HL-60/S4 treated with retinoic acid at 250 ng/mL for 4 days and 3 days (cell line): ENCODE measurements around the gene BBOX1.

ENCODE experiments used
- in situ Hi-C: fragments of 300-500 bp; cut with MboI; formaldehyde crosslinking; loops from 2 replicates; pipeline ENCODE4 v1.7.0; 2022; ENCODE audit warnings: low sequenced_read_pairs

Gene BBOX1

GRCh38 chr11:27024865-27025264, 15.8 kb upstream of the BBOX1 start:
- in situ Hi-C loops: no loop called here

GRCh38 chr11:27025312-27025955, 15.2 kb upstream of the BBOX1 start:
- in situ Hi-C loops: no loop called here

GRCh38 chr11:27025957-27026733, 14.5 kb upstream of the BBOX1 start:
- in situ Hi-C loops: no loop called here

GRCh38 chr11:27028561-27028965, 12.1 kb upstream of the BBOX1 start:
- in situ Hi-C loops: no loop called here

GRCh38 chr11:27029966-27030365, 10.6 kb upstream of the BBOX1 start:
- in situ Hi-C loops: no loop called here

- in situ Hi-C loops: no loop called here
Observed at GRCh38 chr11:27031754-27032153, 8.9 kb upstream of the BBOX1 start.

GRCh38 chr11:27039873-27040272, 742 bp upstream of the BBOX1 start:
- in situ Hi-C loops: no loop called here

- in situ Hi-C loops: no loop called here
Observed at GRCh38 chr11:27041141-27041899, 705 bp downstream of the BBOX1 start.

- in situ Hi-C loops: no loop called here
Observed at GRCh38 chr11:27046956-27047355, 6.3 kb downstream of the BBOX1 start.

- in situ Hi-C loops: no loop called here
Observed at GRCh38 chr11:27052668-27053067, 12.1 kb downstream of the BBOX1 start.

GRCh38 chr11:27055065-27055682, 14.6 kb downstream of the BBOX1 start:
- in situ Hi-C loops: no loop called here

GRCh38 chr11:27057091-27057780, 16.6 kb downstream of the BBOX1 start:
- in situ Hi-C loops: no loop called here

- in situ Hi-C loops: no loop called here
Observed at GRCh38 chr11:27058456-27058855, 17.8 kb downstream of the BBOX1 start.

- in situ Hi-C loops: no loop called here
Observed at GRCh38 chr11:27059431-27059830, 18.8 kb downstream of the BBOX1 start.

GRCh38 chr11:27060816-27061460, 20.3 kb downstream of the BBOX1 start:
- in situ Hi-C loops: no loop called here

- in situ Hi-C loops: no loop called here
Observed at GRCh38 chr11:27061461-27061821, 20.8 kb downstream of the BBOX1 start.

GRCh38 chr11:27064086-27064485, 23.5 kb downstream of the BBOX1 start:
- in situ Hi-C loops: no loop called here

- in situ Hi-C loops: no loop called here
Observed at GRCh38 chr11:27075192-27075591, 34.6 kb downstream of the BBOX1 start.

- in situ Hi-C loops: no loop called here
Observed at GRCh38 chr11:27075655-27076054, 35.0 kb downstream of the BBOX1 start.

GRCh38 chr11:27076121-27076589, 35.5 kb downstream of the BBOX1 start:
- in situ Hi-C loops: no loop called here
